Fibroblast of lung (primary cell): ENCODE data around the gene SYNJ2. TPM values are rescaled to one million over a fixed set of nuclear protein-coding genes. Genes with fewer than 3 reads are reported as not detected.
"Not testable (repeated sequence)": the region's sequence is repeated elsewhere in the genome, so short reads cannot be mapped to it uniquely, and the experiment has no call there.

ENCODE experiments used
- DNase-seq, 2 donors: peaks; one replicate each; pipeline versions ENCODE4 v3.0.0 to v3.0.0-alpha.2; 2010; ENCODE audit warnings: low read depth in 2 of 2
- H2AFZ ChIP-seq: 2 replicates; pipeline ENCODE4 v1.5.1; 2012; ENCODE audit warnings: low read length, control low read depth, inconsistent platforms
- H3K27ac ChIP-seq: 2 replicates; pipeline ENCODE4 v1.5.1; 2011; ENCODE audit warnings: low read length, control low read depth; ENCODE audit not compliant: insufficient read depth
- H3K27me3 ChIP-seq: 2 replicates; pipeline ENCODE4 v1.5.1; 2011; ENCODE audit warnings: mild to moderate bottlenecking, low read length; ENCODE audit not compliant: control insufficient read depth, insufficient read depth
- H3K36me3 ChIP-seq: 2 replicates; pipeline ENCODE4 v1.5.1; 2011; ENCODE audit warnings: low read length; ENCODE audit not compliant: control insufficient read depth, insufficient read depth
- H3K4me1 ChIP-seq: 2 replicates; pipeline ENCODE4 v1.5.1; 2011; ENCODE audit warnings: low read length; ENCODE audit not compliant: control insufficient read depth, insufficient read depth; ENCODE audit errors: extremely low read depth
- H3K4me2 ChIP-seq: 2 replicates; pipeline ENCODE4 v1.5.1; 2011; ENCODE audit warnings: low read length, control low read depth; ENCODE audit not compliant: insufficient read depth; ENCODE audit errors: extremely low read depth
- H3K4me3 ChIP-seq, 4 experiments: fragments of 200-600 bp in 1 of 4; sonication (generic) in 1 of 4; replicated peaks in 1 of 4; 2 replicates each; pipeline ENCODE4 v1.5.1; 2011 to 2016; ENCODE audit warnings: low read length in 4 of 4, low read depth in 3 of 4, mild to moderate bottlenecking in 3 of 4, control low read depth in 2 of 4, inconsistent platforms in 1 of 4, mixed read lengths in 1 of 4; ENCODE audit not compliant: insufficient read depth in 1 of 4; ENCODE audit errors: control extremely low read depth in 1 of 4
- H3K79me2 ChIP-seq: 2 replicates; pipeline ENCODE4 v1.5.1; 2012; ENCODE audit warnings: mild to moderate bottlenecking, low read length, inconsistent platforms; ENCODE audit not compliant: control insufficient read depth, insufficient read depth
- H3K9ac ChIP-seq: 2 replicates; pipeline ENCODE4 v1.5.1; 2011; ENCODE audit warnings: mild to moderate bottlenecking, low read length, control low read depth; ENCODE audit not compliant: insufficient read depth
- H3K9me3 ChIP-seq: 2 replicates; pipeline ENCODE4 v1.5.1; 2012; ENCODE audit warnings: low read depth, low read length; ENCODE audit not compliant: control insufficient read depth, insufficient read depth
- H4K20me1 ChIP-seq: 2 replicates; pipeline ENCODE4 v1.5.1; 2011; ENCODE audit warnings: low read length; ENCODE audit not compliant: control insufficient read depth, insufficient read depth; ENCODE audit errors: extremely low read depth
- CTCF ChIP-seq, 2 donors: IDR thresholded peaks in 1 of 2; conservative IDR thresholded peaks in 1 of 2; 1 replicate in 1 of 2; 2 replicates in 1 of 2; pipeline ENCODE4 v1.5.1; 2011 to 2012; ENCODE audit warnings: low read length in 2 of 2, control low read depth in 1 of 2, inconsistent platforms in 1 of 2, low read depth in 1 of 2, mild to moderate bottlenecking in 1 of 2
- EZH2 ChIP-seq: IDR thresholded peaks from 2 replicates; pipeline ENCODE4 v1.5.1; 2012; ENCODE audit warnings: low read length, control low read depth, mild to moderate bottlenecking; ENCODE audit errors: missing control alignments
- polyA plus RNA-seq, 2 donors: library from polyadenylated mRNA; depleted of rRNA in 1 of 2; stranded (reverse) in 1 of 2; unstranded in 1 of 2; fragments of >200 nt; gene quantifications; 2 replicates each; pipeline ENCODE4 v1.2.1, GENCODE V29; 2011 to 2012; ENCODE audit warnings: missing spikeins in 1 of 2
- total RNA-seq: library from RNA; depleted of rRNA; stranded (reverse); fragments of >200 nt; gene quantifications from 2 replicates; pipeline ENCODE4 v1.2.1, GENCODE V29; 2014

SYNJ2 gene
- total and polyA plus RNA-seq, 2 donors (not counting 1 experiment from before 2014, with no cell fraction given) = 23.5 to 57.3 TPM

- Histone ChIP-seq H2AFZ (no peak overlapping the region), H3K9me3 (no peaks in the 10 kb centered on the region), H4K20me1 (no peaks in the 10 kb centered on the region), H3K27me3 (no peaks in the 10 kb centered on the region), H3K4me2 (no peak overlapping the region), H3K36me3 (peaks cover 27% of the 10 kb centered on the region), H3K4me1 (no peaks in the 10 kb centered on the region), H3K27ac (no peak overlapping the region), H3K79me2 (no peaks in the 10 kb centered on the region), H3K9ac (no peak overlapping the region), H3K4me3 (no peak overlapping the region)
- TF ChIP-seq CTCF (conservative IDR thresholded peaks at IDR 0.05 in 1 of 2, IDR thresholded peaks at IDR 0.05 in 1 of 2; ENCODE audit: low read depth in 1 of 2, low read length in 2 of 2) = no peak
- TF ChIP-seq EZH2 = no peak
- no peak for DNase-seq
Observed at GRCh38 chr6:157937916-157938315, 43.7 kb upstream of the SYNJ2 start.

- H2AFZ ChIP-seq, H3K27ac ChIP-seq, H3K27me3 ChIP-seq, H3K79me2 ChIP-seq, H4K20me1 ChIP-seq, H3K4me2 ChIP-seq, H3K9ac ChIP-seq, DNase-seq, H3K9me3 ChIP-seq, H3K4me1 ChIP-seq, H3K4me3 ChIP-seq: not testable (repeated sequence)
- H3K36me3 ChIP-seq = peaks cover 24% of the 10 kb centered on the region
Observed at GRCh38 chr6:157940375-157941036, 41.2 kb upstream of the SYNJ2 start.

- H3K9me3 ChIP-seq = no peaks in the 10 kb centered on the region
- no peaks in the 10 kb centered on the region for H3K79me2 ChIP-seq
- no peak for DNase-seq
- H3K36me3 ChIP-seq = peaks cover 23% of the 10 kb centered on the region
- no peak overlapping the region for H2AFZ ChIP-seq
- H3K4me3 ChIP-seq = no peak overlapping the region
- no peak for TF ChIP-seq EZH2
- TF ChIP-seq CTCF (conservative IDR thresholded peaks at IDR 0.05 in 1 of 2, IDR thresholded peaks at IDR 0.05 in 1 of 2; ENCODE audit: low read depth in 1 of 2, low read length in 2 of 2) = no peak
- no peak overlapping the region for H3K9ac ChIP-seq
- H4K20me1 ChIP-seq = no peaks in the 10 kb centered on the region
- H3K4me2 ChIP-seq = no peak overlapping the region
- no peak overlapping the region for H3K27ac ChIP-seq
- H3K4me1 ChIP-seq = no peaks in the 10 kb centered on the region
- no peaks in the 10 kb centered on the region for H3K27me3 ChIP-seq
Observed at GRCh38 chr6:157941101-157941863, 40.4 kb upstream of the SYNJ2 start.
